ENCODE data around the gene IER5L.

IER5L gene

GRCh38 chr9:129171993-129172751, 5.9 kb downstream of the IER5L start:
- H3K27me3 ChIP-seq (ENCODE audit: control insufficient read depth in 1 of 2, insufficient read depth in 1 of 2, low read length in 2 of 2) = no peaks in the 10 kb centered on the region
- WGBS = 92% methylated on average over 7 of the region's 7 CpGs

DNA sequence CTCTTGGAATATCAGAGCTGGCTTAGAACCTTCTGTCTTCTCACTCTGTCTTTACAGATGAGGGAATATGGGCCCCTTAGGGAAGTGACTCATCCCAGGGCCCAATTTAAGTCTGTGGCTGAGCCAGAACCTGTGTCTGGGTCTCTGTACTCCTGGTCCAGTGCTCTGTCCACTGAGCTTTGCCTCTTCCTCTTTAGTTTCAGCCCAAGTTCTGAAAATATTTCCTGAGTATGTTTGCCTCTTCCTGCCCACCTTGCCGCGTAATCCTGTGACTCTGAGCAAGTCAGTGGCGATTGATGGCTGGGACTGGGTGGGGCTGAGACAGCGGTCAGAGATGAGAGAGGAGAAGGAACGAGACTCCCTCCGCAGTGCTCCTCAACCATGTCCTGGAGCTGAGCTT, 7.8 kb downstream of the IER5L start:
- Histone ChIP-seq H3K4me1 (ENCODE audit: control insufficient read depth, insufficient read depth, low read depth, low read length) (peaks cover 41% of the 10 kb centered on the region), H2BK5ac (ENCODE audit: low read depth, low read length, poor library complexity, severe bottlenecking) (no peak overlapping the region), H2AK5ac (ENCODE audit: low read length, severe bottlenecking) (peak overlapping the region; percentile 79), H3K27me3 (ENCODE audit: control insufficient read depth in 1 of 2, insufficient read depth in 1 of 2, low read length in 2 of 2) (no peaks in the 10 kb centered on the region), H3K27ac (ENCODE audit: low read length, poor library complexity, severe bottlenecking) (no peak overlapping the region), H3K4ac (ENCODE audit: low read depth in 1 of 2, low read length in 2 of 2) (peak overlapping the region; percentile 1 to 74), H3K79me1 (replicated peaks; ENCODE audit: low read length, poor library complexity, severe bottlenecking) (no peaks in the 10 kb centered on the region), H3K36me3 (ENCODE audit: control insufficient read depth in 1 of 2, insufficient read depth in 2 of 2, low read depth in 1 of 2, low read length in 2 of 2) (no peaks in the 10 kb centered on the region), H2AFZ (ENCODE audit: low read depth, low read length) (no peak overlapping the region), H2BK12ac (ENCODE audit: low read length in 2 of 2) (peak overlapping the region; percentile 80 to 87), H3K9me3 (ENCODE audit: control insufficient read depth, low read length) (no peaks in the 10 kb centered on the region), H3K14ac (ENCODE audit: low read length in 2 of 2) (peak overlapping the region in 1 of 2 experiments; percentile 67), H3K23ac (ENCODE audit: low read length in 2 of 2) (no peak overlapping the region), H3K18ac (ENCODE audit: low read depth in 1 of 2, low read length in 2 of 2) (peak overlapping the region; percentile 61 to 65), H2BK120ac (ENCODE audit: low read depth, low read length) (peak overlapping the region; percentile 64), H3K9ac (ENCODE audit: low read length) (no peak overlapping the region), H3K4me2 (ENCODE audit: low read length, poor library complexity, severe bottlenecking) (peak overlapping the region; percentile 13), H2BK15ac (ENCODE audit: low read depth, poor library complexity, severe bottlenecking) (peak overlapping the region; percentile 58), H4K91ac (ENCODE audit: low read length) (peak overlapping the region; percentile 85), H3K4me3 (ENCODE audit: insufficient read depth in 1 of 2, low read depth in 1 of 2, low read length in 2 of 2) (no peak overlapping the region), H4K8ac (ENCODE audit: low read length) (peak overlapping the region; percentile 74)
- WGBS = 54% methylated on average over 6 of the region's 6 CpGs
- DNase-seq = peak; percentile 51

More at GRCh38 chr9:129171993-129172751, 5.9 kb downstream of the IER5L start:
- H3K4me1 ChIP-seq (ENCODE audit: control insufficient read depth, insufficient read depth, low read depth, low read length) = peaks cover 37% of the 10 kb centered on the region
- H4K8ac ChIP-seq (ENCODE audit: low read length) = no peak overlapping the region
- H3K27ac ChIP-seq (ENCODE audit: low read length, poor library complexity, severe bottlenecking) = no peak overlapping the region
- no peaks in the 10 kb centered on the region for H3K79me1 ChIP-seq (replicated peaks; ENCODE audit: low read length, poor library complexity, severe bottlenecking)
- peak overlapping the region; percentile 20 to 54 for H3K4ac ChIP-seq (ENCODE audit: low read depth in 1 of 2, low read length in 2 of 2)
- H3K23ac ChIP-seq (ENCODE audit: low read length in 2 of 2) = no peak overlapping the region
- H4K91ac ChIP-seq (ENCODE audit: low read length) = peak overlapping the region; percentile 67
- no peak overlapping the region for H3K4me3 ChIP-seq (ENCODE audit: insufficient read depth in 1 of 2, low read depth in 1 of 2, low read length in 2 of 2)
- H2BK5ac ChIP-seq (ENCODE audit: low read depth, low read length, poor library complexity, severe bottlenecking) = no peak overlapping the region
- H2AFZ ChIP-seq (ENCODE audit: low read depth, low read length) = no peak overlapping the region
- no peaks in the 10 kb centered on the region for H3K9me3 ChIP-seq (ENCODE audit: control insufficient read depth, low read length)
- H2AK5ac ChIP-seq (ENCODE audit: low read length, severe bottlenecking) = peak overlapping the region; percentile 18
- peaks cover 0 to 6% of the 10 kb centered on the region in 2 experiments for H3K36me3 ChIP-seq (ENCODE audit: control insufficient read depth in 1 of 2, insufficient read depth in 2 of 2, low read depth in 1 of 2, low read length in 2 of 2)
- H2BK120ac ChIP-seq (ENCODE audit: low read depth, low read length) = no peak overlapping the region
- peak overlapping the region; percentile 76 to 87 for H2BK12ac ChIP-seq (ENCODE audit: low read length in 2 of 2)
- H3K4me2 ChIP-seq (ENCODE audit: low read length, poor library complexity, severe bottlenecking) = no peak overlapping the region
- peak overlapping the region in 1 of 2 experiments; percentile 26 for H3K14ac ChIP-seq (ENCODE audit: low read length in 2 of 2)
- H3K9ac ChIP-seq (ENCODE audit: low read length) = peak overlapping the region; percentile 98
- no peak for DNase-seq
- peak overlapping the region; percentile 58 to 73 for H3K18ac ChIP-seq (ENCODE audit: low read depth in 1 of 2, low read length in 2 of 2)
- H2BK15ac ChIP-seq (ENCODE audit: low read depth, poor library complexity, severe bottlenecking) = peak overlapping the region; percentile 49

DNA sequence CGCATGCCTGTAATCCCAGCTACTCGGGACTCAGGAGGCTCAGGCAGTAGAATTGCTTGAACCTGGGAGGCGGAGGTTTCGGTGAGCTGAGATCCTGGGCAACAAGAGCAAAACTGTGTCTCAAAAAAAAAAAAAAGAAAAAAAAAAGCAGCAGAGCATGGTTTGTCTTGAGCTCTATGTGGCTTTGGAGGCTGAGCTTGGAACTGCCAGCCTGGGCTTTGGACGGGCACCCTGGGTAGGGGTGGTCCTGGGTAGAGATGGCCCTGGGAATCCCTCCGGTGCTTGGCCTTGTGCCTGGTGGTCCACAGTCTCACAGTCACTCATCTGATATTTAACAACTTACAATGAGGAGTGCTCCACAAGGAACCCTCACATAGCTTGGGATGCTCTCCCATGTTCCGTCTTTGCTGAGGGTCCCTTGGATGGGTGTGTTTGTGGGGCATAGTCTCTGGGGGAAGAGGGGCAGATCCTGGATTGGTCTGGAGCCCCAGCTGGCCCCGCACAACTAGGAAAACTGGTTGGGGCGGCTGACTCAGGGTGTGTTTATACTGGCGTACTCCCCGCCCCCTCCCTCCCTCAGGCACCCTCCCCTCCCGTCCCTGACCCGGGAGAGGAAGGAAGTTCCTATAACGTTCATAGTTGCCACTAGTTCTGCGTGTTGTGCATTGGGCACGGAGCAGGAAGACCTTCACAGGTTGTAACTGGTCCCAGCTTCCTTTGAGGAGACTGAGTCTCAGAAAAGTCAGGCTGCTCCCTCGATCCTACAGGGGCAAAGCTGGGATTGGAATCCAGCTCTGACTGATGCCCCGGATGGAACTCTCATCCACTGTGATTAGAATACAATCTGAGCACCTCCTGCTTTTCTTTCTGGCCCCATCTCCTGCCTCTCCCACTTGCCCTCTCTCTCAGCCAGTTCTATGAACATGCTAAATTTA, 11.2 kb downstream of the IER5L start:
- Histone ChIP-seq H3K27me3 (ENCODE audit: control insufficient read depth in 1 of 2, insufficient read depth in 1 of 2, low read length in 2 of 2) (no peaks in the 10 kb centered on the region), H2BK12ac (ENCODE audit: low read length in 2 of 2) (peak overlapping the region; percentile 69 to 95), H3K9ac (ENCODE audit: low read length) (peak overlapping the region; percentile 86), H3K9me3 (ENCODE audit: control insufficient read depth, low read length) (no peaks in the 10 kb centered on the region), H3K4me2 (ENCODE audit: low read length, poor library complexity, severe bottlenecking) (peak overlapping the region; percentile 47), H4K91ac (ENCODE audit: low read length) (peak overlapping the region; percentile 94), H2AFZ (ENCODE audit: low read depth, low read length) (no peak overlapping the region), H2BK15ac (ENCODE audit: low read depth, poor library complexity, severe bottlenecking) (no peak overlapping the region), H3K79me1 (replicated peaks; ENCODE audit: low read length, poor library complexity, severe bottlenecking) (no peaks in the 10 kb centered on the region), H3K27ac (ENCODE audit: low read length, poor library complexity, severe bottlenecking) (peak overlapping the region; percentile 83), H3K36me3 (ENCODE audit: control insufficient read depth in 1 of 2, insufficient read depth in 2 of 2, low read depth in 1 of 2, low read length in 2 of 2) (peaks cover 0 to 18% of the 10 kb centered on the region in 2 experiments), H4K8ac (ENCODE audit: low read length) (peak overlapping the region; percentile 85), H3K4ac (ENCODE audit: low read depth in 1 of 2, low read length in 2 of 2) (peak overlapping the region; percentile 61 to 85), H2AK5ac (ENCODE audit: low read length, severe bottlenecking) (peak overlapping the region; percentile 74), H2BK120ac (ENCODE audit: low read depth, low read length) (peak overlapping the region; percentile 93), H3K4me3 (ENCODE audit: insufficient read depth in 1 of 2, low read depth in 1 of 2, low read length in 2 of 2) (peak overlapping the region in 1 of 2 experiments; percentile 60), H3K18ac (ENCODE audit: low read depth in 1 of 2, low read length in 2 of 2) (peak overlapping the region; percentile 76 to 97), H2BK5ac (ENCODE audit: low read depth, low read length, poor library complexity, severe bottlenecking) (no peak overlapping the region), H3K23ac (ENCODE audit: low read length in 2 of 2) (no peak overlapping the region), H3K14ac (ENCODE audit: low read length in 2 of 2) (peak overlapping the region in 1 of 2 experiments; percentile 82), H3K4me1 (ENCODE audit: control insufficient read depth, insufficient read depth, low read depth, low read length) (peaks cover 22% of the 10 kb centered on the region)
- 30% methylated on average over 14 of the region's 18 CpGs for WGBS
- DNase-seq = peak; percentile 90

DNA sequence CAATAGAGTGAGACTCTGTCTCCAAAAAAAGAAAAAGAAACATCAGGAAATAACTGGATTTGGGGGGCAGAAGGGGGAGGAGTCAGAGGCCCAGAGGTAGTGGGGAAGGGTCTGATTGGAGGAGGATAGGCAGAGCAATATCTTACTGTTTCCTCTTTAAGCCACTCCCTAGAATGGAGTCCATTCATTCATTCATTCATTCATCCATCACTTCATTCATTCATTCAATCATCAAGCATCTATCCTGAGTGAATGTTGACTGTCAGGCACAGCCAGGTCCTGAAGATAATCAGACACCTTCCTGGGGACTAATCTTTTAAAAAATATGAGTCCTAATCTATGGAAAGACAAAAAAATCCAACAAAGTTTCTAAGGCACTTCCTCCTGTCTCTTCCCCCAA, 12.9 kb downstream of the IER5L start:
- Histone ChIP-seq H3K4me3 (ENCODE audit: insufficient read depth in 1 of 2, low read depth in 1 of 2, low read length in 2 of 2) (no peak overlapping the region), H3K18ac (ENCODE audit: low read depth in 1 of 2, low read length in 2 of 2) (no peak overlapping the region), H2AK5ac (ENCODE audit: low read length, severe bottlenecking) (no peak overlapping the region), H3K27me3 (ENCODE audit: control insufficient read depth in 1 of 2, insufficient read depth in 1 of 2, low read length in 2 of 2) (no peaks in the 10 kb centered on the region), H3K79me1 (replicated peaks; ENCODE audit: low read length, poor library complexity, severe bottlenecking) (no peaks in the 10 kb centered on the region), H2AFZ (ENCODE audit: low read depth, low read length) (no peak overlapping the region), H2BK12ac (ENCODE audit: low read length in 2 of 2) (no peak overlapping the region), H3K4ac (ENCODE audit: low read depth in 1 of 2, low read length in 2 of 2) (no peak overlapping the region), H2BK5ac (ENCODE audit: low read depth, low read length, poor library complexity, severe bottlenecking) (no peak overlapping the region), H4K91ac (ENCODE audit: low read length) (no peak overlapping the region), H4K8ac (ENCODE audit: low read length) (no peak overlapping the region), H3K4me2 (ENCODE audit: low read length, poor library complexity, severe bottlenecking) (no peak overlapping the region), H2BK120ac (ENCODE audit: low read depth, low read length) (no peak overlapping the region), H3K36me3 (ENCODE audit: control insufficient read depth in 1 of 2, insufficient read depth in 2 of 2, low read depth in 1 of 2, low read length in 2 of 2) (peaks cover 0 to 28% of the 10 kb centered on the region in 2 experiments), H3K9me3 (ENCODE audit: control insufficient read depth, low read length) (no peaks in the 10 kb centered on the region), H3K4me1 (ENCODE audit: control insufficient read depth, insufficient read depth, low read depth, low read length) (peaks cover 18% of the 10 kb centered on the region), H2BK15ac (ENCODE audit: low read depth, poor library complexity, severe bottlenecking) (no peak overlapping the region), H3K9ac (ENCODE audit: low read length) (no peak overlapping the region), H3K14ac (ENCODE audit: low read length in 2 of 2) (no peak overlapping the region), H3K23ac (ENCODE audit: low read length in 2 of 2) (no peak overlapping the region), H3K27ac (ENCODE audit: low read length, poor library complexity, severe bottlenecking) (no peak overlapping the region)
- no peak for DNase-seq

Data from mesenchymal stem cell (in vitro differentiated cells and primary cell).